GM10266 (cell line): ENCODE measurements around the gene FAM149A.

Experiments used
- DNase-seq: peaks from one replicate; pipeline ENCODE4 v3.0.0; 2012; ENCODE audit errors: extremely low spot score
- TF ChIP-seq, protein P1 (sequence below): IDR thresholded peaks from 2 replicates; pipeline ENCODE4 v1.5.1; 2012; ENCODE audit warnings: mild to moderate bottlenecking, low read depth; ENCODE audit not compliant: control insufficient read depth, insufficient read depth; ENCODE audit errors: missing control alignments

Gene FAM149A

DNA sequence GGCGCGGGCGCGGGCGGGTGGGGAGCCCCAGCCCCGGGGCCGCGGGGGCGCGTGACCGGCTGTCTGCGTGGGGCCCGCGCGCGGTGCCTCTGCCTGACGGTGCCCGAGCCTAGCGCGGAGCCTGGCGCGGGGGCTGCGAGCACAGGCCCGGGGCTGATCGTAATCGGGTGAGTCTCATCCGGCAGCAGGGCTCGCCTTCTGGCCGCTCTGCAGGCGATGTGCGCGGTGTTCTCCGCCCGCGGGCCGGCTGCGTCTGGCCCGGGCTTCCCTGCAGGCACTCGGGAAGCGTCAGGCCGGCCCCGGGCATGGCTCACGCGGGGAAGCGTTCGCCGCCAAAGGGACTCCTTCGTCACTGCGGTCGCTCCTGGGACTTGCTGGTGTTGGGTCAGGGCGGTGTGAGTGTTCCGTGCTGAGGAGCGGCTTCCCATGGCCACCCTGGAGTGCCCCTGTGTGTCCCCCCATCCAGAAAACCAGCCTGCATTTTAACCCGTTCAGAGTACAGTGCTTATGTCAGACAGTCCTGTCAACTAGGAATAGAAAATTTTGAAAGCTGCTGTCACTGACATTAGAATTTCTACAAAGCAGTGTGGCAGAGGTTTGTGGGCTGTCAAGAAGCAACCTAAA is 40.6 kb downstream of the FAM149A start:
- TF ChIP-seq, protein P1, sequence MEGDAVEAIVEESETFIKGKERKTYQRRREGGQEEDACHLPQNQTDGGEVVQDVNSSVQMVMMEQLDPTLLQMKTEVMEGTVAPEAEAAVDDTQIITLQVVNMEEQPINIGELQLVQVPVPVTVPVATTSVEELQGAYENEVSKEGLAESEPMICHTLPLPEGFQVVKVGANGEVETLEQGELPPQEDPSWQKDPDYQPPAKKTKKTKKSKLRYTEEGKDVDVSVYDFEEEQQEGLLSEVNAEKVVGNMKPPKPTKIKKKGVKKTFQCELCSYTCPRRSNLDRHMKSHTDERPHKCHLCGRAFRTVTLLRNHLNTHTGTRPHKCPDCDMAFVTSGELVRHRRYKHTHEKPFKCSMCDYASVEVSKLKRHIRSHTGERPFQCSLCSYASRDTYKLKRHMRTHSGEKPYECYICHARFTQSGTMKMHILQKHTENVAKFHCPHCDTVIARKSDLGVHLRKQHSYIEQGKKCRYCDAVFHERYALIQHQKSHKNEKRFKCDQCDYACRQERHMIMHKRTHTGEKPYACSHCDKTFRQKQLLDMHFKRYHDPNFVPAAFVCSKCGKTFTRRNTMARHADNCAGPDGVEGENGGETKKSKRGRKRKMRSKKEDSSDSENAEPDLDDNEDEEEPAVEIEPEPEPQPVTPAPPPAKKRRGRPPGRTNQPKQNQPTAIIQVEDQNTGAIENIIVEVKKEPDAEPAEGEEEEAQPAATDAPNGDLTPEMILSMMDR: no peak
- peak; percentile 43 for DNase-seq

DNA sequence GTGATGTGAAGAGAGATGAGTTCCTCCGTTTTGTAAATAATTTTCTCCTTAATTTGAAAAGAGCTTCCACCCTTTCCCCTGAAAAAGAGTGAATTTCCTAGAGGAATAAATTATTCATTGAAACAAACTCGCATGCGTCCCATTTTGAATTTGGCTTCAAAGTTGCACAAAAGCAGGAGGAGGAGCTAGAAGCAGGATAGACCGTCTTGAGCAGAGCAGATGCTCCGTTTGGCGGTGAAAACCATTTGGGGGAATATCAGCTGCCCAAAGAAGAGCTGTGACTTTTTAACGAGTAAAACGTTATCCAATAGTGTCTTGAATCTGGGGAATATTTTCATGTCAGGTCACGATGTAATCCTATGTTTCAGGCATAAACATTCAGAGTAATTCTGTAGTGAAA is 42.0 kb downstream of the FAM149A start:
- no peak for DNase-seq
- TF ChIP-seq, protein P1: no peak

DNA sequence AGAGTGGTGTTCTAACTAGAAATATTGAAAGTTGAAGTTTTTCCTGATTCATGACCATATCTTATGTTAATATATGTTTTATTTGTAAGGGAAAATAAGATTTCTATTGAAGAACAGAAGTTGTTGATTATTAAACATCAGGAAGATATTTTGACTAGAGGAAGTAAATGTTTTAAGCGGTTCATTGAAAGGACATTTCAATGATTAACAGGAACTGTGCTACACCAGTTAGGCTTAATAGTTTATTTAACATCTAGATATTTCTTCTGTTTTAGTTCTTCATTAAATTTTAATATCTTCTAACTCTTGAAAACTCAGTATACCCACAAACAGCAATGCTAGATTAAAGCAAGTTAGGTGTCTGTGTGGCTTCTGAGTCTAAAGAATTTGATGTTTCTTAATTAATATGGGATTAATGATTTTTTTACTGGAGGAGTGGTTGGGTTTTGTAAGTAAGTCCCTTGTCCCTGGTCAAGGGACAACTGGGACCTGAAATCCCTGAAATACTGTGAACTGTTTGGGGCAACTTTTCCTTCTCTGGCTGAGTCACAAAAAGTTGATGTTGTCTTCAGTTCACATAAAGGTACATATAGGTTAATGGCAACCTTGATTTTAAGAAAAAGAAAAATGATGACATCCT is 44.0 kb downstream of the FAM149A start:
- DNase-seq: no peak
- TF ChIP-seq, protein P1: no peak

DNA sequence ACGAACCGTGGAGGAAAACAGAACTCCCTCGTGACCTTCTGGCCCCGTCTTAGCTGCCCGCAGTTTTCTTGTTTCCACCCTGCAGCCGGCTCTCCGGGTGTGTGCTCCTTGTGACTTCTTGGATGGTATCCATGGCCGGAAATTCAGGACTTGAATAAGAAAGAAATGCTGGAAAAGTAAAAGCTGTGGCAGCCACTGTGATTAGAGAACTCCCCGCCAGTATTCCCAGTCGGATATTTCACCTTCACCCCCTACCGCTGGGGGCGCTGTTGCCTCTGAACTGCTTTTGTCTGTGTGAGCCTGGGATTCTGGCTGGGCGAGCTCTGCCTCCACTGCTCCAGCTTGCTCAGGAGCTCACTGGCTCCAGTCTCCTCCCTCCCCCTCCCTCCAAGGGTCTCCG is 45.4 kb downstream of the FAM149A start:
- TF ChIP-seq, protein P1: peak; percentile 44
- DNase-seq: no peak

DNA sequence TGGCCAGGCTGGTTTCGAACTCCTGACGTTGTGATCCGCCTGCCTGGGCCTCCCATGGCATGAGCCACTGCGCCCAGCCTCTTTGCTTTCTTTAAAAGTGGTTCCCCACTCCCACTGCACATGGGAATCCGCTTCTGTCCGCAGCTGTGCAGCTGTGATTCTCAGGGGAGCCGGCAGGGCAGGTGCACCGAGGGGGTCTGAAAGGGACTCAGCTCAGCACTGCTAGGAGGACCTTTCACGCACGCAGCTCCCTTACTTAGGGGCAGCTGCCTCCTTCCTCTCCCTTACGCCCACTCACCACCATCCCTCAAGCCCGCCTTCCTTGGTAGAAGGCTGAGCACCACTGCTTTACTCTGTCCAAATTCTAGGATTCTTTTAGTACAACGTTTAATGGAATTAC is 46.4 kb downstream of the FAM149A start:
- no peak for DNase-seq

DNA sequence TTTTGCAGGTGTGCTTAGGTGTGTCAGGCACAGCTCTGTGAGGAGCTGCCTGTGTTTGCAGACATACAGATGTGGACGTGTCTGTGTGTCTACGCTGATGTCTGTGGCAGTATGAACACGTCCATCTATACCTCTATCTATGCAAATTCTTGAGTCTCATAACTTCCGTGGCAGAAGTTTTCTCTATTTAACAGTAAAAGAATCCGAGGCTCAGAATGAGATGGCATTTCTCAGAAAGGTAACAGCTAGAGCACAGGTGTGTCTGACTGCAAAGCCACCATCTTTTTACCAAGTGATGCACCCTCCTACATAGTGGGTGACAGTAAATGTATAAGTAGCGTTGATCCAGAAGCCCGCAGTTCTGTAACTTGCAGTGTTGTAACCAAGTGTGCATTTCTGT is 47.0 kb downstream of the FAM149A start:
- TF ChIP-seq, protein P1: no peak
- DNase-seq: no peak

More for the DNA sequence above, 46.4 kb downstream of the FAM149A start:
- TF ChIP-seq, protein P1: no peak
